Mesendoderm (in vitro differentiated cells): ENCODE data around the gene SLC29A4. TPM values are rescaled to one million over a fixed set of nuclear protein-coding genes. Genes with fewer than 3 reads are reported as not detected.

Experiments
- DNase-seq: peaks from one replicate; pipeline ENCODE4 v3.0.0; 2013
- H2AK5ac ChIP-seq: 2 replicates; pipeline ENCODE4 v1.6.1; 2013; ENCODE audit warnings: low read length, inconsistent platforms
- H2BK120ac ChIP-seq: 2 replicates; pipeline ENCODE4 v1.6.1; 2013; ENCODE audit warnings: low read depth, mild to moderate bottlenecking, low read length, moderate library complexity, mixed read lengths
- H2BK15ac ChIP-seq: replicated peaks from 2 replicates; pipeline ENCODE4 v1.6.1; 2013; ENCODE audit warnings: low read depth, mild to moderate bottlenecking, moderate library complexity
- H2BK5ac ChIP-seq: 2 replicates; pipeline ENCODE4 v1.6.1; 2013; ENCODE audit warnings: low read length, inconsistent platforms
- H3K18ac ChIP-seq: 2 replicates; pipeline ENCODE4 v1.6.1; 2013; ENCODE audit warnings: mild to moderate bottlenecking, low read length, mixed read lengths
- H3K23ac ChIP-seq: one replicate; pipeline ENCODE4 v1.6.1; 2013; ENCODE audit warnings: low read length
- H3K27ac ChIP-seq: 2 replicates; pipeline ENCODE4 v1.5.1; 2013; ENCODE audit warnings: low read depth, mild to moderate bottlenecking, inconsistent platforms, low read length, moderate library complexity
- H3K27me3 ChIP-seq: 2 replicates; pipeline ENCODE4 v1.6.1; 2013; ENCODE audit warnings: low read length, control low read depth, mild to moderate bottlenecking, inconsistent platforms; ENCODE audit not compliant: insufficient read depth, poor library complexity
- H3K36me3 ChIP-seq: 2 replicates; pipeline ENCODE4 v1.6.1; 2013; ENCODE audit warnings: low read length, inconsistent platforms; ENCODE audit not compliant: control insufficient read depth, insufficient read depth
- H3K4ac ChIP-seq: one replicate; pipeline ENCODE4 v1.6.1; 2013; ENCODE audit warnings: low read depth, mild to moderate bottlenecking, low read length, moderate library complexity
- H3K4me1 ChIP-seq: 2 replicates; pipeline ENCODE4 v1.6.1; 2013; ENCODE audit warnings: low read depth, low read length, inconsistent platforms; ENCODE audit not compliant: control insufficient read depth
- H3K4me2 ChIP-seq: 2 replicates; pipeline ENCODE4 v1.6.1; 2013; ENCODE audit warnings: low read length
- H3K4me3 ChIP-seq: 2 replicates; pipeline ENCODE4 v1.5.1; 2013; ENCODE audit warnings: mild to moderate bottlenecking, low read length
- H3K56ac ChIP-seq: one replicate; pipeline ENCODE4 v1.6.1; 2013; ENCODE audit warnings: low read length
- H3K79me1 ChIP-seq: 2 replicates; pipeline ENCODE4 v1.6.1; 2013; ENCODE audit warnings: low read length, inconsistent platforms
- H3K79me2 ChIP-seq: 2 replicates; pipeline ENCODE4 v1.6.1; 2013; ENCODE audit warnings: mild to moderate bottlenecking, low read length; ENCODE audit not compliant: control insufficient read depth, insufficient read depth
- H3K9ac ChIP-seq: 2 replicates; pipeline ENCODE4 v1.6.1; 2013; ENCODE audit warnings: low read length, inconsistent platforms
- H4K5ac ChIP-seq: one replicate; pipeline ENCODE4 v1.6.1; 2013; ENCODE audit warnings: low read length
- H4K8ac ChIP-seq: one replicate; pipeline ENCODE4 v1.6.1; 2013; ENCODE audit warnings: low read depth, mild to moderate bottlenecking, control low read depth, low read length, moderate library complexity
- WGBS: extraction: QIAGEN DNeasy Blood & Tissue Kit; methylation state at CpG from one replicate; pipeline ENCODE4 v1.1.7; 2013; ENCODE audit warnings: low lambda C conversion rate, missing lambda C conversion rate; ENCODE audit not compliant: insufficient coverage; ENCODE audit errors: extremely low coverage; 5-methylcytosine and 5-hydroxymethylcytosine counted together
- polyA plus RNA-seq, 2 experiments: library from polyadenylated mRNA; stranded (reverse); fragments of 200-250 nt; gene quantifications; one replicate each; pipeline ENCODE4 v1.2.3, GENCODE V29; 2013

The SLC29A4 gene, protein sequence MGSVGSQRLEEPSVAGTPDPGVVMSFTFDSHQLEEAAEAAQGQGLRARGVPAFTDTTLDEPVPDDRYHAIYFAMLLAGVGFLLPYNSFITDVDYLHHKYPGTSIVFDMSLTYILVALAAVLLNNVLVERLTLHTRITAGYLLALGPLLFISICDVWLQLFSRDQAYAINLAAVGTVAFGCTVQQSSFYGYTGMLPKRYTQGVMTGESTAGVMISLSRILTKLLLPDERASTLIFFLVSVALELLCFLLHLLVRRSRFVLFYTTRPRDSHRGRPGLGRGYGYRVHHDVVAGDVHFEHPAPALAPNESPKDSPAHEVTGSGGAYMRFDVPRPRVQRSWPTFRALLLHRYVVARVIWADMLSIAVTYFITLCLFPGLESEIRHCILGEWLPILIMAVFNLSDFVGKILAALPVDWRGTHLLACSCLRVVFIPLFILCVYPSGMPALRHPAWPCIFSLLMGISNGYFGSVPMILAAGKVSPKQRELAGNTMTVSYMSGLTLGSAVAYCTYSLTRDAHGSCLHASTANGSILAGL
- polyA plus RNA-seq (2013, experiment 1 of 2), result 2.1 TPM
- polyA plus RNA-seq (2013, experiment 2 of 2), result 2.0 TPM

DNA sequence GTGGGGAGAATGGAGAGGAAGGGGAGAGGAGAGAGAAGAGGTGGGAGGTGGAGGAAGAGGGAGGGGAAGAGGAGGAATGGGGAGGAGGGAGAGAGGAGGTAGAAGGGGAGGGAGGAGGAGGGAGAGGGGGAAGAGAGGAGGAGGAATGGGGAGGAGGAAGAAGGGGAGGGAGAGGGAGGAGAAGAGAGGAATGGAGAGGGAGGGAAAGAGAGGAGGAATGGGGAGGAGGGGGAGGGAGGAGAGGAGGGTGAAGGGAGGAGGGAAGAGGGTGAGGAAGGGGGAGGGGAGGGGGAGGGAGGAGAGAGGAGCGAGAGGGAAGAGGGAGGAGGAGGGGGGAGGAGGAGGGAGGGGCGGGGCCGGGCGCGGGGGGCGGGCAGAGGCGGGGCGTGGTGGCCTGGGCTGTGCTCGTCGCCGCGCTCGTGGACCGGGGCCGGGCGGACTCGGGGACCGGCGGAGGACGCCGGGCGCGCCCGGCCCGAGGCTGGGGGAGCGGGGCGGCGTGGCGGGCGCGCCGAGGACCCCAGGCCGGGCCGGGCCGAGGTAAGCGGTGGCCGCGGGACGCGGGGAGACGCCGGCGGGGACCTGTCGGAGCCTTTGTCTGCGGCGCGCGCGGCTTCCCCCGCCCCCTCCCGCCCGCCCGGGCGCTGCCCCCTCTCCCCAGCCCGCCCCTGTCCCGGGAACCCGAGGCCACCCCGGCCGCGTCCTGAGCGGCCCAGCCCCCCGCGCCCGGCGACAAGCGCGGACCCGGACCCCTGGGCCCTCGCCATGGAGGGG lies at the start of gene SLC29A4:
TSS of gene SLC29A4 (plus strand) at position 401 of the 774 bp plus-strand sequence. CDS start 4,874 bp downstream, outside the sequence.
- no peaks in the 10 kb centered on the region for H3K79me2 ChIP-seq
- H4K5ac ChIP-seq, result no peak within 1 kb of the TSS
- H3K4me3 ChIP-seq, result no peak within 1 kb of the TSS
- no peaks in the 10 kb centered on the region for H3K79me1 ChIP-seq
- H2AK5ac ChIP-seq, result no peak within 1 kb of the TSS
- no peak within 1 kb of the TSS for H4K8ac ChIP-seq
- WGBS, result no CpG with 5 or more reads among the region's 69 CpGs
- H3K23ac ChIP-seq, result no peak within 1 kb of the TSS
- no peak within 1 kb of the TSS for H3K4ac ChIP-seq
- no peak within 1 kb of the TSS for H2BK120ac ChIP-seq
- no peak within 1 kb of the TSS for H3K27ac ChIP-seq
- H3K9ac ChIP-seq, result peak within 1 kb of the TSS; percentile 38
- H2BK15ac ChIP-seq, result no peak within 1 kb of the TSS
- H3K18ac ChIP-seq, result peak within 1 kb of the TSS; percentile 44
- no peaks in the 10 kb centered on the region for H3K27me3 ChIP-seq
- H2BK5ac ChIP-seq, result no peak within 1 kb of the TSS
- H3K56ac ChIP-seq, result peak within 1 kb of the TSS; percentile 64
- peak; percentile 40 for DNase-seq
- H3K36me3 ChIP-seq, result no peaks in the 10 kb centered on the region
- no peaks in the 10 kb centered on the region for H3K4me1 ChIP-seq
- peak within 1 kb of the TSS; percentile 50 for H3K4me2 ChIP-seq

DNA sequence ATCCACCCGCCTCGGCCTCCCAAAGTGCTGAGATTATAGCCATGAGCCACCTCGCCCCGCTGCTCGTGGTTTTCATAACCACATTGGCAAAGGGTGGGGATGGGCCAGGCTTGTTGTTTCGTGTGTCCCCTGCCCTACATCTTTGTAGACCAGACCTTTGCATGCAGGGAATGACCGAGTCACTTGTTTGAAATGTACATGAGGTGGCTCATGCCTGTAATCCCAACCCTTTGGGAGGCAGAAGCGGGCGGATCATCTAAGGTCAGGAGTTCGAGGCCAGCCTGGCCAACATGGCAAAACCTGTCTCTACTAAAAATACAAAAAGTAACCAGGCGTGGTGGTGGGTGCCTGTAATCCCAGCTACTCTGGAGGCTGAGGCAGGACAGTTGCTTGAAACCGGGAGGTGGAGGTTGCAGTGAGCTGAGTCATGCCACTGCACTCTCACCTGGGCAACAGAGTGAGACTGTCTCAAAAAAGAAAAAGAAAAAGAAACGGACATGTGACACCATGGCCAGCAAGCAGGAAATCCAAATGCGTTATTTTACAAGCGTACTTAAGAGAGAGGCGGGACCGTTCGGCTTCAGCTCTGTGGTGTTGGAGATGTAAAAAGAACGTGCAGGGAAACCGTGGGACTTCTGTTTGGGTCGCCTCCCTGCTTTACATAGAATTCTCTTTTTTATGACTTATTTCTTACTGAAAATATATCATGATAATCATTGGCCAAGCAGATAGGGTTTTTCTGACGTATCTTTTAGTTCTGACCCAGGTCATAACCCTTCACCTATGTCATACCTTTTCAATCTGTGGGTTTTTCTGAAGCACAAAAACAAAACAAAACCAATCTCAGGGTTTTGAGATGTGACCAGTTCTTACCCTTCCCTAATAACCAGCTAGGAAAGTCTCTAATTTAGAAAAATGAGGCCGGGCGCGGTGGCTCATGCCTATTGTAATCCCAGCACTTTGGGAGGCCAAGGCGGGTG lies 47.6 kb upstream of the SLC29A4 start:
- Histone ChIP-seq H3K56ac (no peak overlapping the region), H3K27ac (no peak overlapping the region), H3K79me1 (no peaks in the 10 kb centered on the region), H4K5ac (no peak overlapping the region), H2BK120ac (no peak overlapping the region), H3K4ac (no peak overlapping the region), H3K4me1 (no peaks in the 10 kb centered on the region), H3K18ac (no peak overlapping the region), H3K4me2 (no peak overlapping the region), H3K9ac (no peak overlapping the region), H2BK15ac (no peak overlapping the region), H3K27me3 (no peaks in the 10 kb centered on the region), H3K36me3 (peaks cover 6% of the 10 kb centered on the region), H3K4me3 (no peak overlapping the region), H4K8ac (no peak overlapping the region), H2AK5ac (no peak overlapping the region), H3K23ac (no peak overlapping the region), H2BK5ac (no peak overlapping the region), H3K79me2 (no peaks in the 10 kb centered on the region)
- no CpG with 5 or more reads among the region's 26 CpGs for WGBS
- no peak for DNase-seq

DNA sequence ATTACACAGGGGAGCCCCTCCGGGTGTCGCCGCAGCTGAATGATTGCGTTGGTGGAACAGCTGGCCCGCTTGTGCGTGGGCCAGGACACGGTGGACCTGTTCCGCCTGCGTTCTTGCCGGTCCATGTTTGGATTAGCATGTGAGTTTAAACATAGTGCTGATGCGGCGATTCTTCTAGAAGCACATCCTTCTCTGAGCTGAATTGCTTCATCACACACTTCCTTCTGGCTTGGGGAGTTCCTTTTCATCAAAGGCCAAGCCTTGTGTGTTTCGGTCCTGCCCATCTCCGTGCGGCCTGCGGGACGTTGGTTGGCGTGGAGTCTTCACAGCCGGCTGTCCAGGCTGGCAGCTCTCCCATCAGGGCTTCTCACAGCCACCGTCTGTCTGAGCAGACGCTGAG lies 45.5 kb upstream of the SLC29A4 start:
- no peak overlapping the region for H3K27ac ChIP-seq
- no peak overlapping the region for H3K4me3 ChIP-seq
- DNase-seq, result no peak
- no peak overlapping the region for H2BK5ac ChIP-seq
- H3K4ac ChIP-seq, result no peak overlapping the region
- no peaks in the 10 kb centered on the region for H3K27me3 ChIP-seq
- no peak overlapping the region for H3K18ac ChIP-seq
- no peak overlapping the region for H4K5ac ChIP-seq
- H3K36me3 ChIP-seq, result peaks cover under 1% of the 10 kb centered on the region
- H3K79me2 ChIP-seq, result no peaks in the 10 kb centered on the region
- no peak overlapping the region for H4K8ac ChIP-seq
- no peak overlapping the region for H3K4me2 ChIP-seq
- WGBS, result no CpG with 5 or more reads among the region's 21 CpGs
- no peak overlapping the region for H3K23ac ChIP-seq
- H2AK5ac ChIP-seq, result no peak overlapping the region
- H3K56ac ChIP-seq, result no peak overlapping the region
- H3K4me1 ChIP-seq, result no peaks in the 10 kb centered on the region
- H3K79me1 ChIP-seq, result no peaks in the 10 kb centered on the region
- no peak overlapping the region for H3K9ac ChIP-seq
- no peak overlapping the region for H2BK120ac ChIP-seq
- H2BK15ac ChIP-seq, result no peak overlapping the region

DNA sequence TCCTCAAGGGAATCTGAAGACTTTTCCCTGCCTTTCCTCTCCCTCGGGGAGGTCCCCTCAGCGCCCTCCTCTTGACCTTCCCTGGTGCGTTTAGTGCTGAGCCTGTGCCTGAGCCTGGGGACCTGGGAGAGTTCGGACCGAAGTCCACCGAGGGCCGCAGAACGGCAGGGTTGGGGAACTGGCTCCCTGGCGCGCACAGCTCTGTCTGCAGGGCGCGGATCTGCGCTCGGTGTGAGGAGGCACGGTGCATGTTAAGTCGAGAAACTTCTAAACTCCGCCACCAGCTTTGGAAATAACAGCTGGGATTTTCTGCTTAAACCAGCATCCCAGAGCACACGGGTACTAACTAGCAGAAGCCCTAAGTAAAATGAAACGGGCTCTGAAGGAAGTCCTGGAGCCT lies 44.2 kb upstream of the SLC29A4 start:
- Histone ChIP-seq H3K36me3 (no peaks in the 10 kb centered on the region), H2BK120ac (no peak overlapping the region), H3K79me1 (no peaks in the 10 kb centered on the region), H3K9ac (no peak overlapping the region), H2AK5ac (no peak overlapping the region), H2BK15ac (no peak overlapping the region), H3K56ac (no peak overlapping the region), H3K18ac (no peak overlapping the region), H3K23ac (no peak overlapping the region), H4K5ac (no peak overlapping the region), H3K4me2 (no peak overlapping the region), H3K27ac (no peak overlapping the region), H3K79me2 (no peaks in the 10 kb centered on the region), H2BK5ac (no peak overlapping the region), H4K8ac (no peak overlapping the region), H3K4me3 (no peak overlapping the region), H3K4me1 (no peaks in the 10 kb centered on the region), H3K4ac (no peak overlapping the region), H3K27me3 (no peaks in the 10 kb centered on the region)
- DNase-seq, result no peak
- no CpG with 5 or more reads among the region's 19 CpGs for WGBS

DNA sequence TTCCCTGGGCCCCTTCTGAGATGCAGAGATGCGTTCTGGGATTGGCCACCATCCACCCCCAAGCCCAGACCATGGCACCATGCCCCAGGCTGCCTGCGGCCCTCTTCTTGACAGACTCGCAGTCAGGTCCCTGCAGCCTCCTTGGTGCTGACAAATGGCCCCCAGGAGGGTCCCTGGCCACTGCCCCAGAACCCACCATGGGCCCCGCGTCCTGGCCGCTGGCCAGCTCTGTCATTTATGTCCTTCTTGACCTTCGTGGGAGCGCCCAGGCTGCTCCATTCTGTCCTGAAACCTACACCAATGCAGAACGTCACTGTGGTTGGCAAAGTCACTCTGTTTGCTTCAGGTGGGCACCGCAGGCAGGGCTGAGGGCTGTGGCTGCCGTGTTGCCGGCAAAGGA lies 39.5 kb upstream of the SLC29A4 start:
- no peak overlapping the region for H2AK5ac ChIP-seq
- H3K4me1 ChIP-seq, result no peaks in the 10 kb centered on the region
- H3K27me3 ChIP-seq, result no peaks in the 10 kb centered on the region
- H2BK15ac ChIP-seq, result no peak overlapping the region
- no CpG with 5 or more reads among the region's 12 CpGs for WGBS
- no peak overlapping the region for H2BK5ac ChIP-seq
- H3K56ac ChIP-seq, result peak overlapping the region; percentile 25
- no peak overlapping the region for H3K4ac ChIP-seq
- H3K36me3 ChIP-seq, result no peaks in the 10 kb centered on the region
- no peak overlapping the region for H2BK120ac ChIP-seq
- no peak overlapping the region for H3K4me2 ChIP-seq
- no peak for DNase-seq
- H3K79me1 ChIP-seq, result no peaks in the 10 kb centered on the region
- H3K23ac ChIP-seq, result no peak overlapping the region
- H4K8ac ChIP-seq, result no peak overlapping the region
- H3K27ac ChIP-seq, result no peak overlapping the region
- H3K4me3 ChIP-seq, result no peak overlapping the region
- H3K9ac ChIP-seq, result no peak overlapping the region
- H4K5ac ChIP-seq, result no peak overlapping the region
- H3K18ac ChIP-seq, result no peak overlapping the region
- H3K79me2 ChIP-seq, result no peaks in the 10 kb centered on the region
